Activated CD8-positive, alpha-beta T cell treated with anti-CD3 and anti-CD28 coated beads, Interleukin-2, amount 10 ng/mL, durations not matched to agents 7 days and 5 days (primary cell): ENCODE results near the gene TPSD1. TPM values are rescaled to one million over a fixed set of nuclear protein-coding genes. Genes with fewer than 3 reads are reported as not detected.
A peak's percentile ranks its signal among the peaks of the same experiment; 100 is the strongest.
"Not testable (repeated sequence)": the region's sequence is repeated elsewhere in the genome, so short reads cannot be mapped to it uniquely, and the experiment has no call there.

Experiments
- ATAC-seq: fragments of 150-1000 bp; cut with Tn5 transposase; one replicate; pipeline ENCODE4 v1.10.0; 2021; ENCODE audit warnings: moderate library complexity
- CTCF ChIA-PET: fragments of 350-600 bp; sonication (Branson Sonifier 250); formaldehyde crosslinking; loops from one replicate; lab custom pipeline; 2021; ENCODE audit warnings: antibody characterized with exemption; lab: Charles Lee
- POLR2A ChIA-PET: fragments of 350-600 bp; sonication (Branson Sonifier 250); formaldehyde crosslinking; loops from one replicate; lab custom pipeline; 2021; ENCODE audit warnings: antibody characterized with exemption; lab: Charles Lee
- DNase-seq: peaks from one replicate; pipeline ENCODE4 v3.0.0-alpha.2; 2020
- H3K27ac Mint-ChIP-seq: one replicate; pipeline ENCODE4 v1.8.0; 2021; ENCODE audit warnings: mild to moderate bottlenecking, mixed read lengths
- H3K27me3 Mint-ChIP-seq: one replicate; pipeline ENCODE4 v1.8.0; 2021; ENCODE audit warnings: low read depth, mixed read lengths
- H3K36me3 Mint-ChIP-seq: one replicate; pipeline ENCODE4 v1.8.0; 2021; ENCODE audit warnings: low read depth, mixed read lengths
- H3K4me1 Mint-ChIP-seq: one replicate; pipeline ENCODE4 v1.8.0; 2021; ENCODE audit warnings: low read depth, mixed read lengths
- H3K4me3 Mint-ChIP-seq: one replicate; pipeline ENCODE4 v1.8.0; 2021; ENCODE audit warnings: mild to moderate bottlenecking, mixed read lengths
- H3K9me3 Mint-ChIP-seq: one replicate; pipeline ENCODE4 v1.8.0; 2022; ENCODE audit warnings: mixed read lengths; ENCODE audit not compliant: insufficient read depth
- total RNA-seq, 2 experiments: library from RNA; stranded (reverse); gene quantifications; one replicate each; pipeline ENCODE4 v1.2.3, GENCODE V29; 2021

The TPSD1 gene
- total RNA-seq, result not detected

DNA sequence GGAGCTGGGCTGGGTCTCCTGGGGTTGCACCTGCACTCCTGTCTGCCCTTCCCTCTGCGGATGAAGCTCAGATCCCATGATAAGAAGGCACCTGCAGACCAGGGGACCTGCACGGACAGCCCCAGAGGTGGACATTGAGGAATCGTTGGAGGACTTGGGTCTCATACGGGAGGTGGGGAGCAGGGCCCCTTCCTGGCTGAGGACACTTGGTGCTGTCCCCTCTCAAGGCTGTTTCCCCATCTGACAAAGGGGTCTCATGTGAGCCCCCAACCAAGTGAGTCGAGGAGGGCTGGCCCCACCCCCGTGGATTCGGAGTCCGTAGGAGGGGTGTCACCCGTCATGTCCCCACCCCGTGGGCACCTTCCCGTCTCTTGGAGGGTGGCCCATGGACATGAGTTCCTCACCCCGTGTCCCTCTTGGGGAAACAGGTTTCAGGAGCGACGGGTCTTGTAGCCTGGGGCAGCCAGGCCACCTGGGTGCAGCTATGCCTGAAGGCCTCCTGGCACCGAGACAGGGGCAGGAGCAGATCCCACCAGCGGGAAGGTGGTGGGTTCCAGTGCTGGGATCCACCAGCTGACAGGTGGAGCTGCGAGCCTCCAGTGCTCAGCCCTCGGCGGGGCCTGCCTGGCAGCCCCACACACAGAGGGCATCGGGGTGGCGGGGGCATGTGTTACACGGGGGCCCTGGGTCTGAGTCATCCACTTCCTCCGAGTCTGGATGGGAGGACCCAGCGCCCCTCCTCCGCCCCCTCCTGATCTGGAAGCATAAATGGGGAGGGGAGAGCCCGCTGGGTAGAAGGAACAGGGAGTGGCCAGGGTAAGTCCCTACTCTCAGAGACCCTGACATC, at the start of gene TPSD1:
Gene TPSD1 (plus strand): TSS at position 794 of the 847 bp plus-strand sequence. CDS start 212 bp downstream, outside the sequence.
- ATAC-seq, H3K4me1 Mint-ChIP-seq, H3K36me3 Mint-ChIP-seq, H3K27me3 Mint-ChIP-seq, DNase-seq, CTCF ChIA-PET, H3K27ac Mint-ChIP-seq, H3K4me3 Mint-ChIP-seq, H3K9me3 Mint-ChIP-seq, POLR2A ChIA-PET: not testable (repeated sequence)

GRCh38 chr16:1206326-1206725, 49.5 kb upstream of the TPSD1 start:
- Mint-ChIP-seq H3K4me3 (no peak overlapping the region), H3K9me3 (no peaks in the 10 kb centered on the region), H3K27ac (no peak overlapping the region), H3K4me1 (peaks cover 6% of the 10 kb centered on the region), H3K36me3 (no peaks in the 10 kb centered on the region), H3K27me3 (no peaks in the 10 kb centered on the region)
- ATAC-seq (no peak), DNase-seq (no peak)
- ChIA-PET CTCF (no interaction called here), POLR2A (no interaction called here)

GRCh38 chr16:1206786-1207185, 49.1 kb upstream of the TPSD1 start:
- Mint-ChIP-seq H3K27me3 (no peaks in the 10 kb centered on the region), H3K4me3 (no peak overlapping the region), H3K27ac (no peak overlapping the region), H3K4me1 (peaks cover 6% of the 10 kb centered on the region), H3K36me3 (no peaks in the 10 kb centered on the region), H3K9me3 (no peaks in the 10 kb centered on the region)
- no peak for ATAC-seq
- ChIA-PET POLR2A (no interaction called here), CTCF (no interaction called here)
- no peak for DNase-seq

DNA sequence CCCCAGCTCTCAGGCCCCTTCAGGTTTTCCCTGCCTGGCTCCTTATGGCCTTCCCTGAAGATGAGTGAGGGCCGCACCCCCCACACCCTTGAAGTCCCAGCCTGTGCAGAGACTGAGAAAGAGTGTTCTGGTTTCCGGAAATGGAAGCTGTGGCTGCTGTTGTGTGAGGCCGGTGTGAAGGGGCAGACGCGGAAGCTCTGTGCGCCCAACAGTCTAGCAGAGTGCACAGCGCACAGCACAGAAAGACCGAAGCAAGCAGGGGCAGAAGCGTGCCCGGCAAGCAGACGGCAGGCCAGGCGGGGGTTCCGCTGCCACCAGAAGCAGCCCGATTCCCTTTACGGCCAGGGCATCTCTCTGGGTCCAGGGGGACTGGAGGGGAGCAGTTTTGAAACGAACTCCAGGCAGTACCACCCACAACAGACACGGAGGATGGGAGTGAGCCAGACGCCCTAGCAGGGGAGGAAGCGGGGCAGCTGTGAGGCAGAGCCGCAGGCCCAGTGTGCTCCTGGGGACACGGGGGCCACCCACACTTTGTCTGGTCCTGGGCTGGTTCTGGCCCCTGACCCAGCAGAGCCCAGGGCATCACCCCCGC, 47.5 kb upstream of the TPSD1 start:
- no peaks in the 10 kb centered on the region for H3K27me3 Mint-ChIP-seq
- peak overlapping the region; percentile 78 for H3K27ac Mint-ChIP-seq
- peaks cover 6% of the 10 kb centered on the region for H3K4me1 Mint-ChIP-seq
- H3K9me3 Mint-ChIP-seq, result no peaks in the 10 kb centered on the region
- ChIA-PET POLR2A (no interaction called here), CTCF (no interaction called here)
- ATAC-seq (peak; percentile 84), DNase-seq (peak; percentile 45)
- peak overlapping the region; percentile 38 for H3K4me3 Mint-ChIP-seq
- H3K36me3 Mint-ChIP-seq, result no peaks in the 10 kb centered on the region

GRCh38 chr16:1209081-1209480, 46.8 kb upstream of the TPSD1 start:
- ChIA-PET CTCF (no interaction called here), POLR2A (no interaction called here)
- ATAC-seq, result no peak
- Mint-ChIP-seq H3K27me3 (no peaks in the 10 kb centered on the region), H3K36me3 (no peaks in the 10 kb centered on the region), H3K27ac (no peak overlapping the region), H3K4me1 (peaks cover 6% of the 10 kb centered on the region), H3K4me3 (no peak overlapping the region), H3K9me3 (no peaks in the 10 kb centered on the region)
- DNase-seq, result no peak

GRCh38 chr16:1210461-1210860, 45.4 kb upstream of the TPSD1 start:
- CTCF ChIA-PET, result no interaction called here
- Mint-ChIP-seq H3K4me1 (peaks cover 6% of the 10 kb centered on the region), H3K27ac (no peak overlapping the region), H3K36me3 (no peaks in the 10 kb centered on the region), H3K4me3 (no peak overlapping the region), H3K9me3 (no peaks in the 10 kb centered on the region), H3K27me3 (no peaks in the 10 kb centered on the region)
- POLR2A ChIA-PET, result interaction anchor here (0.6 kb wide), 1 partner anchor 273 kb away, joined by 3 read pairs; no protein-coding TSS in a partner anchor
- DNase-seq, result no peak
- ATAC-seq, result no peak

GRCh38 chr16:1211451-1212268, 44.2 kb upstream of the TPSD1 start:
- ATAC-seq (no peak), DNase-seq (no peak)
- H3K27me3 Mint-ChIP-seq, result no peaks in the 10 kb centered on the region
- H3K36me3 Mint-ChIP-seq, result no peaks in the 10 kb centered on the region
- peaks cover 6% of the 10 kb centered on the region for H3K4me1 Mint-ChIP-seq
- ChIA-PET CTCF (no interaction called here), POLR2A (no interaction called here)
- H3K9me3 Mint-ChIP-seq, result no peaks in the 10 kb centered on the region
- no peak overlapping the region for H3K27ac Mint-ChIP-seq
- no peak overlapping the region for H3K4me3 Mint-ChIP-seq

GRCh38 chr16:1212616-1213194, 43.2 kb upstream of the TPSD1 start:
- CTCF ChIA-PET, result no interaction called here
- POLR2A ChIA-PET, result no interaction called here
- Mint-ChIP-seq H3K9me3 (no peaks in the 10 kb centered on the region), H3K4me3 (no peak overlapping the region), H3K36me3 (no peaks in the 10 kb centered on the region), H3K27me3 (no peaks in the 10 kb centered on the region), H3K4me1 (peaks cover 6% of the 10 kb centered on the region), H3K27ac (no peak overlapping the region)
- no peak for DNase-seq
- ATAC-seq, result no peak

GRCh38 chr16:1213231-1213630, 42.6 kb upstream of the TPSD1 start:
- Mint-ChIP-seq H3K27me3 (no peaks in the 10 kb centered on the region), H3K27ac (no peak overlapping the region), H3K4me1 (peaks cover 4% of the 10 kb centered on the region), H3K36me3 (no peaks in the 10 kb centered on the region), H3K9me3 (no peaks in the 10 kb centered on the region), H3K4me3 (no peak overlapping the region)
- DNase-seq (no peak), ATAC-seq (no peak)
- POLR2A ChIA-PET, result no interaction called here
- CTCF ChIA-PET, result no interaction called here

DNA sequence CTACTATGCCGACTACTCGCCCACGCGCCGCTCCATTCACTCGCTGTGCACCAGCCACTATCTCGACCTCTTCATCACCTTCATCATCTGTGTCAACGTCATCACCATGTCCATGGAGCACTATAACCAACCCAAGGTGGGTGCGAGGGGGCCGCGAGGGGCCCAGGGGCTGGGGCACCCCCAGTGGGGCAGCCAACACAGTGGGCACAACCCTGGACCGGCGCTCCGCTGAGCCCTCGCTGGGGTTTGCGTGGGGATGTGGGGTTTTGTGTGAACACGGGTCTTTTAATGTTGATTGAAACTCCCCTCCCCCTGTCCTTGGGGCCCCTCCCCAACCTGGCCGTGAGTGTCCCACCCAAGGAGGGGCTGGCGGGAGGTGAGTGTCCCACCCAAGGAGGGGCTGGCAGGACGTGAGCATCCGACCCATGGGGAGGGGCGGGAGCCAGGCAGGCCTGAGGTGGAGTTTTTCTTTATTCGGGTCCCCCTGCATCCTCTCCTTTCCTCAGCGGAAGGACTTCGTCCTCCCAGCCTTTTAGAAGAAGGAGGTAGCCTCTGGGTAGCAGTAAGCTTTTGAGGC, 42.0 kb upstream of the TPSD1 start:
- Mint-ChIP-seq H3K9me3 (no peaks in the 10 kb centered on the region), H3K27ac (no peak overlapping the region), H3K27me3 (no peaks in the 10 kb centered on the region), H3K4me3 (no peak overlapping the region), H3K4me1 (peaks cover 2% of the 10 kb centered on the region), H3K36me3 (no peaks in the 10 kb centered on the region)
- no peak for ATAC-seq
- ChIA-PET POLR2A (no interaction called here), CTCF (no interaction called here)
- DNase-seq, result no peak

DNA sequence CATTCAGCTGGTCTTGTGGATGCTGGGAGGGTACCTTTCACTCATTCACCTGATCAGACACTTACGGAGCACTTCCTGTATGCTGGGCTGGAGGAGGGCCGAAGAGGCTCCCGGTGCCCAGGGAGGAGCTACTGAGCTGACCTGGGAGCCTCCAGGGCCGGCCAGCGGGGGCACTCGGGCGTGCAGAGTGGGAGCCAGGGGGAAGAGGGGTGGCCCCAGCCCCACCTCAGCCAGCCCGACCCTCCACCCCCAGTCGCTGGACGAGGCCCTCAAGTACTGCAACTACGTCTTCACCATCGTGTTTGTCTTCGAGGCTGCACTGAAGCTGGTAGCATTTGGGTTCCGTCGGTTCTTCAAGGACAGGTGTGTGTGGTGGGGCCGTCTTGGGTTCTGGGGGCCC, 41.1 kb upstream of the TPSD1 start:
- Mint-ChIP-seq H3K36me3 (no peaks in the 10 kb centered on the region), H3K27ac (no peak overlapping the region), H3K4me3 (no peak overlapping the region), H3K4me1 (no peaks in the 10 kb centered on the region), H3K9me3 (no peaks in the 10 kb centered on the region), H3K27me3 (no peaks in the 10 kb centered on the region)
- ATAC-seq (no peak), DNase-seq (no peak)
- ChIA-PET CTCF (no interaction called here), POLR2A (no interaction called here)
